Right renal cortex interstitium (tissue), 3 donors: ENCODE results near the gene CASP1. TPM values are rescaled to one million over a fixed set of nuclear protein-coding genes. Genes with fewer than 3 reads are reported as not detected.
"Not testable (repeated sequence)": the region's sequence is repeated elsewhere in the genome, so short reads cannot be mapped to it uniquely, and the experiment has no call there.

ENCODE experiments used
- DNase-seq, 3 donors: peaks; one replicate each; pipeline ENCODE4 v3.0.0-alpha.2; 2013; ENCODE audit warnings: low read depth in 3 of 3, low spot score in 2 of 3
- polyA plus RNA-seq, 3 donors: library from polyadenylated mRNA; unstranded; fragments of 120-200 nt; gene quantifications; one replicate each; pipeline ENCODE4 v1.2.1, GENCODE V29; 2013; ENCODE audit not compliant: insufficient read length in 3 of 3

The CASP1 gene
- polyA plus RNA-seq, 3 donors = 4.7 to 5.7 (median 4.7) TPM

DNA sequence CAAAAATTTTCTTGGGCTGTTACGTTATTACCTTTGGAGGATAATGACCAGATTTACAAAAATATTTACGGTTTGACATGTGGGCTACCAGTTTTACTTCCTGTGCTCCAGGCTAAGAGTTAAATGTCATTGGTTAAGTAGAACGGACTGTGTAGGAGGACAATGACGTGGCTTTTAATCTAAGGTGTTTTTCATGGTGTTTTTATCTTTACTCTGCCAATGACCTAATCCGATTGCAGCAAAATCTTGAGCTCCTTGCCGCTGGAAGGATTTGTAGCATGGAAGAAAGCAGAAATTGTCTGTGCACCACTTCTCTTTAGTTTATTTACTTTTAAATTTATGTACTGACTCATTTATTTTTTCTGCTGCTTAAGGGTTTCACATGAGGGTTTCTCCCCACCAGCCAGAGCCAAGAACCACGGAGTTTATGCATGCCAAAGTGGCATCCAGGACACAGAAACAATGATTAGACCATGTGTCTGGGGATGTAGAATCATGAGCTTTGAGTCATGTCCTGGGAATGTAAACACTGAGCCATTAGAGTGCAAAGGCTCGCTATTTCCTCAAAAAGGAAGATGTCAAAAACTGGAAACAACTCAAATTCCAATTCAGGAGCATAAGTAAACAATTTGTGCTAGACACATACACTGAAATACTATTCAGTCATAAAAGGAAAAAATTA, 12.1 kb upstream of the CASP1 start:
- no peak for DNase-seq

DNA sequence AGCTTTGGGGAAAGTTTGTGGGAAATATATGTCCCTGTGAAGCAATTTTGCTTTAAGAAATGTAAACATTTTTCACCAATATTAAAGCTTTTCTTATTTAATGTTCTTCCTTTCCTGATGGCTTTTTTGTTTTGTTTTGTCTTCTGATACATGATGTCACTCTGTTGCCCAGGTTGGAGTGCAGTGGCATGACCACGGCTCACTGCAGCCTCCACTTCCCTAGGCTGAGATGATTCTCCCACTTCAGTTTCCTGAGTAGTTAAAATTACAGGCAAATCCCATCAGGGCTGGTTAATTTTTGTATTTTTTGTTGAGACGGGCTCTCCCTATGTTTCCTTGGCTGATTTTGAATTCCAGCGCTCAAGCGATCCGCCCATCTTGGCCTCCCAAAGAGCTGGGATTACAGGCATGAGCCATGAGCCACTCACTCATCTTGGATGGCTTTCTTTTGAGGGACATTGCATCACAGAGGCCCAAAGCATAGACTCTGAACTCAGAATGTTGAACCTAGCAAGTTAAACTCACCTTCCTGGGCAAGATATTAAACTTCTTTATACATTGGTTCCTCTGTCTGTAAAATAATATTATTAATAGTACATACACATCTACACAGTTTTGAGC, 10.8 kb upstream of the CASP1 start:
- no peak for DNase-seq

DNA sequence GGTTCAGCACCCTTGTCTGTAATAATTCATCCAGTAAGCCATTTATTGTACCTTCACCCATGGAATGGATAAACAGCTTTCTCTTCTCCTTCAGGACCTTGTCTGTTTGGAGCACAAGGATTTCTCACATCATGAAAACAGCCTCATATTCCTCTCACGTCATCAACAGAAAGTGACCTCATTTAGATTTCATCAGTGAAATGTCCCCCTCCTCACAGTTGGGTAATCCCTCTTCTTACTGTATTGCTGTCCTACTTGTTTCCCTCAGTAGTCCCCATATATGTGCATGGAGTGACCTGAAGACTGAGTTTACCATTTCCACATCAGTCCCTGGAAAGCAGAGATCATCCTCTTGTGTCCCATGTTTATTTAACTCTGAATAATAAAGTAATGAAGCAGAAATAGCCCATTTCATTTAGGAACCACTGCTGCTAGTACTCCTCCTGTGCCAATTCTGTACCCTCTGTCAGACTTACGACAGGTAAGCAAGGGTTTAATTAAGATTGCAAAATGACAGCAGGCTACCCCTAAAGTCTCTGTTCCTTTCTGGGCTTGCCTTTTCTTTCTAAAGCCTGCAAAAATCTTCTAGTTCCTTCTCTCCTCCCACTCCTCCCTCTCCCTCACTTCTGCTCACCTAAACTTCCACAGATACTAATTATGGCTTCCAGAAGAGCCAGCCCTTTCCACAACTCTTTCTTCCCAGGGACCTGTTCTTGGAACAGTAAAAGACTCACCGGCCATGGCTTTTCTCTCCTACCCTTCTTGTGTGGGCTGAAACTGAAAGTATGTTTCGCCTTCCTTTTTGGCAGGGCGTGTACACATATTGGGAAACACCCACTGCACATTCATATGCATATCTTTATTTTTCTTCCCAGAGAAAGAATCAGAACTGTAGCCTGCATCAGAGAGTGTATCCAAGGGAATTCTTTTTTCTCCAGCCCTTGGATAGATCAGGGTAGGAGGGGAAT, 9.9 kb upstream of the CASP1 start, which contains the start of gene CARD16:
Gene CARD16 (minus strand): TSS at position 779 of the 968 bp plus-strand sequence. CDS start 38 bp downstream, at position 741.
- not testable (repeated sequence) for DNase-seq

DNA sequence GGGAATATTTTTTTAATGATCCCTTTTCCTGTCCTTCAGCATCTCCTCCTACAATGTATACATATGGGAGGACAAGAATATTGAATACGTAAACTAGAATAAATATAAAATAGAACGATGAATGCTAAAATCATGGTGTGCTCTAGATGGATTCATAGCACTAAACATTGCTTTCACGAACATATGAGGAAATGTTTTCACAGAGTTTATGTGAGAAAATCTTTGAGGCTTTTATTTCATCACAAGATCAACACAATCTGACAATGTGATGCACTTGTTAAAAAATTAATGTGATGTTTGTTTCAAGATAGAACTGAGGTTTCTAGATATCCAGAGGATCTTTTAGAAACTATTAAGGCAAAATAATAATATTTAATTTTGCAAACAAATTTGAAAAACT, 7.2 kb upstream of the CASP1 start:
- DNase-seq = no peak

DNA sequence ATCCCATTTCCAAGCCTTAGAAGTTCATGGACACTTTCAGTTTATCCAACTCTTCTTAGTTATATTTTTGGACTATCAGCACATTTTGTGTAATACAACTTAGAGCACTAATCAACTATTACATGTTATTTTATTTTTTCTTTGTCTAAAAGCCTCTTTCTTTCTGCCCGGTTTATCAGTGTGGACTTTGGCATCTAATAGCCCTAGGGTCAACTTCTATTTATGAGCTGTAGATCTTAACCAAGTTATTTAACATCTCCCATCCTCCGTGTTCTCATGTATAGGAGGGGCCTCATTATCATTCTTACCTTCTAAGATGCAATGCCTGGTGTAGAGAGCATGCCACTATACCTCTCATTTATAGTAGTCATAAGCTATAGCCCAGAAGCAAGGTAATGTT, 5.8 kb upstream of the CASP1 start:
- no peak for DNase-seq

DNA sequence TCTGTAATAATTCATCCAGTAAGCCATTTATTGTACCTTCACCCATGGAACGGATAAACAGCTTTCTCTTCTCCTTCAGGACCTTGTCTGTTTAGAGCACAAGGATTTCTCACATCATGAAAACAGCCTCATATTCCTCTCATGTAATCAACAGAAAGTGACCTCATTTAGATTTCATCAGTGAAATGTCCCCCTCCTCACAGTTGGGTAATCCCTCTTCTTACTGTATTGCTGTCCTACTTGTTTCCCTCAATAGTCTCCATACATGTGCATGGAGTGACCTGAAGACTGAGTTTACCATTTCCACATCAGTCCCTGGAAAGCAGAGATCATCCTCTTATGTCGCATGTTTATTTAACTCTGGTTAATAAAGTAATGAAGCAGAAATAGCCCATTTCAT, 556 bp downstream of the CASP1 start:
- not testable (repeated sequence) for DNase-seq

DNA sequence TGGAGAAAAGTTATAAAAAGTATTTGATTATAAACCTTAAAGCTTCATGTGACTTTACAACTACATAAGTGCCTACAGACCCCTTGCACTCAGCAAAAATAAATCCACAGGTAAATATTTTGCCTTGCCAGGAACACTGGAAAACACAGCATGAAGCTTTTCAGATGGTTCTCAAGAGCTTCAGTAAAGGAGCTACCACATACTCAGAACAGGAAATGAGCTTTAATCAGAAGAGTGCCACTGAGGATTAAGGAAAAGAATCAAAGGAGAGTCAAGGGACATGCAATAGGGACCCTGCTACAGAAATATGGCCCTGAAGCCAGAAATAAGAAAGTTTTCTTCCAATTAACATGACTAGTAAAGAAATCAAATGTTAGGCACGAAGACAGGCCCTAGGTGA, 1.2 kb downstream of the CASP1 start:
- no peak for DNase-seq

DNA sequence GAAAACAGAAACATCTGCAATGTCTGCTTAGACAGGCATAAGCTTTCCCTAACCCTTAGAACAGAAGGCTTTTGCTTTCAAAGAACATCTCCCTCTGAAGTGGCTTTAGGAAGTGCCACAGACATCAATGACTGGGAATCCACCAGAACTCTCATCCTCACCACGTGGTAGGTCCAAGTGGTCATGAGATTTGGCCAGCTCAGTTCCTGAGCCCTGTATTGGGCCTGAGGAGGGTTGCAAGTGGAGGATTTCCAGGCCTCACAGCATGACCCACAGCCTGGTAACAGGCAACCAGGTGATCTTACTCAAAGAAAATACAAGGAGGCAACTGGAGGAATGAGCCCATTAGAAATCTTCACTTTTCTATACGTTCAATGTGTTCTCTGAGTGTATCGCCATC, 1.6 kb downstream of the CASP1 start:
- DNase-seq = no peak

DNA sequence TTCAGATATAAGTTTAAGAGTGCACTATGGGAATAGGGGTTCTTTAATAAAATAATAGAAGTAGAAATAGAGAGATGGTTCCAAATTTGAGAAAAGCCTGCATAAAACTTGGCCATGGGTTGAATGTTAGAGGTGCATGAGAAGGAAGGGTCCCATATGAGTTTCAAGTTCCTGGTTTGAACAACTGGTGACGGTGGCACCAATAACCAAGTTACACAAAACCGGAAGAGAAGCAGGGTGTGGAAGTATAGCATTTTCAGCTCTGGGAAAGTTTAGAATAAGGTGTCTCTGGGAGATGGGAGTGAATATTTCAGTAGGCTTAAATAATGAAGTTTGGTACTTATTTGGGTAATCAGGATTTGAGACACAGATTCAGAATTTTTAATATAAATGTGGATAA, 2.4 kb downstream of the CASP1 start:
- DNase-seq = no peak

DNA sequence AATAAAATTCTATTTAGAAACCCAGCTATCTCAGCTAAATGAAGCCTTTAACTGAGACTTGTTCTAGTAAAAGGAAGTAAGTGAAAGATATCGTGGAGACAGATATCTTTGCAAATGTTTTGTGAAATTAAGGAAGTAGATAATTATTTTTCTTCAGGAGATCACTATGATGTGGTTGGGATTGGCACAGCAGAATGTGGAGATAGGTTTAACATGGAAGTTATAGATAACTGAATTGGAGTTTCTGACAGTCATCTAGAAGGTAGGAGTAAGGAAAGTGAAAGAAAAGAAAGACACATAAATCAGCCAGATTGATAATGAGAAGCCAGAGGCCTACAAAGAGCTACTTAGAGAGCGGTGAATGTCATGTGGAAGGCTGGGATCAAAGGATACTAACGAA, 7.3 kb downstream of the CASP1 start:
- DNase-seq = no peak

DNA sequence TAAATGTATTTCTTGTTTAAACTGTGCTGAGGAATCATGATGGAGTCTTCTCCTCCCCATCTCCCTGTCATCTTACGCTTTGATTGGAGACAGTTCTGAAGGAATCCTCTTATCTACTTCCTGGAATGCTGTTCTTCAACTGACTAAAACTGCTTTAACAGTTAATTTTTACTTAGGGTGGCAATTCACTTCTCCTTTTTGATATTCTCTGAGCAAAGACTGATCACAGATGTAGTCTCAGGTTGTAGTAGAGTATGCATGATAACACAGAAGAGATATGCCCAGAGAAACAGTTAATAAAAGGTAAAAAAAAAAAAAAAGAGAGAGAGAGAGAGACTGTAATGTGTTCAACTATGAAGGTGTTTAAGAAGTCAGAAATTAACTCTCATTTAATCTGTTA, 10.6 kb downstream of the CASP1 start:
- DNase-seq = no peak

DNA sequence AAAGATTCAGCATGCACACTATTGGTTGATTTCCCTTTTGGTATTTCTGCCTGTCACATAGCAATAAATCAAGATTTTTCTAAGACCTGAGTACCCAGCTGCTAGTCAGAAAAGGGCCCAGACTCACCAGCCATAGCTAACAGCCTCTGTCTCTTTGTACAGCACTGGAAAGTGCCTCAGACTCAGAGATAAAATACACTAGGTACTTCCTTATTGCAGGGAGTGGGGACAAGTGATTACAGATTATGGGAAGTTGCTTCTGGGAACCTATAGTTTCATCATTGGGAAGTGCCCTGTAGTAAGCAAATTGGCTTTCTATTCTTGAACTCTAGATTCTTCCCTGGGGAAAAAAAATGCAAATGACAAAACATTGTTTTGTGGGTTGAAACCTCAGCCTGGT, 11.9 kb downstream of the CASP1 start, which contains the start of gene CASP5:
Gene CASP5 (minus strand): TSS at position 166 of the 400 bp plus-strand sequence. CDS start 32 bp downstream, at position 134.
- DNase-seq = no peak

DNA sequence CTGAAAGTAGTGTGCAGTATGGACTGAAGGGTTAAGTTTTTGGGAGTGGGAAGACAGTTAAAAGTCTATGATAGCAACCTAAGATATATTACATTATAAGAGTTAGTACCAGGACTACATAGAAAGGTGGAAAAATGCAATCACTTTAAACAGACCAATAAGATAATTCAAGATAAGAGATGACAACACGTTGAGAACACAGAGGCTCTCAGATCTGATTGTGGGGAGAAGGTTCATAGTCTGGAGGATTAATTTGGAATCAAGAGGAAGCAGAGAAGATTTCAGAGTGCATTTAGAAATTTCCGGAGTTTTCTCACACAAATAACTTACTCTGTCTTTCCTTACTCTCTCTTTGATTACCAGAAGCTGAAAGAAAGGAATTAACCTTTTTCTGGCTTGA, 12.4 kb downstream of the CASP1 start:
- DNase-seq = no peak

DNA sequence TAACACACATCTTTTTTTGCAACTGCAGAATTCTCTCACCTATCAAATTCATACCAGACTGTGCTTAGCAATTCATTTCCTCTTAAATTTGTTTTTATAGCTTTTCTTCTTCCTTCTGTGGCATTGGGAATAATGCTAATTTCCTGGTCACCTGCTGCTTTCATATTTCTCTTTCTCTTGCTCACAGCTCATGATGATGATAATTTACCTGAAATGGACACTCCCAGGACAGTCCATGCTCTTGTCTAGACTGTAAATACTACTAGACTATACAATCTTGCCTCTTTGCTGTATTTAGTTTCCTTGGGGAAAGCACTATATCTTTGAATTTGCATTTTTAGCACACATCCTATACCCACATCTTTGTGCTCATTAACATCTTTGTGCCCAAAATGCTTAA, 27.5 kb downstream of the CASP1 start:
- DNase-seq = no peak

DNA sequence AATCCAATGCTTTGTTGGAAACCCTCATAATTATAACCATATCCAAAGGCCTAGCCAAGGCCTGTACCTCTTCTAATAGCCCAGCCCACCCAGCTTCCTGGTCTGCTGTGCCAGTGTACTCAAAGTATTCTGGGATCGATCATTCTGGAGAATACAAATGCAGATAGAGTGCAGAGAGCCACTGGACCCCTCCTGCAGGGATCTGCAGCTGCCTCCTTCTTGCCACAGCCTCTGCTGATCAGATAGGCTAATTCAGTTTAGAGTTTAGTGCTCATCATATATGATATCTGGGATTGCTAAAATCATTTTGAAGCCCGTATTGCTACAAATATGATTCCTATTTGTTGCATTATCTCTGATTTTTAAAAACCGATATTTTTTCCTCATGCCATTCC, 29.5 kb downstream of the CASP1 start:
- DNase-seq = no peak

DNA sequence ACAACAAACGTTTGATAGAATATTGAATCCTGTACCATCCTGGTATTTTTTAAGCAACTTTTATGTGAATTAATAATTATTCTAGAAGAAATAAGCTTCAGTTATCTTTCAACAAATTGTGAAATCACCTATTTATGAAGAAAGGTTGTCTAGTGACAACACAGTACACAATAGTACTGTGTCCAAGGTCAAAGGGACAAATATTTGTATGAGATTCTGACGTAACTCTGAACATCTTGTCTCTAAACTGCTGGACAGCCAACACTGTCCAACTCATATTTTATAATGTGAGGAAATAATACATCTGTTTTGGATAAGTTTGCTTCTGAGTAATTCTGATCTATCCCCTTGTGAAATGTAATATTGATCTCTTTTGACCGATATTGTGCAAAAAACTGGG, 30.9 kb downstream of the CASP1 start:
- no peak for DNase-seq

DNA sequence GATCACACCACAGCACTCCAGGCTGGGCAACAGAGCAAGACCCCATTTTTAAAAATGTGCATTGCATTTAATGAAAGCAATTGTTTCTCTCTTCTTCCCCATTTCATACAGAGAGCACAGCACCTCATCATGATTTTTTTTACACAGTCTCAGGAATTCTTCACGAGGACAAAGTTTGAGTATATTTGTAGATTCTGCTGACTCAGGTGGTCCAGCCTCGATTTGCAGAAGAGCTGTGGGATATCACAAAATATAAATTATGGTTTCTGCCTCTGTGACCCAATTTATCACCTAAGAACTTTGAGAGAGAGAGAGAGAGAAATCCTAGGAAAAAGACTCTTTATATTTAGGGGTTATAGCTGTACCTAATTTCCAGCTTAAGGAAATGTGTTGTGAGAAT, 31.8 kb downstream of the CASP1 start:
- no peak for DNase-seq

DNA sequence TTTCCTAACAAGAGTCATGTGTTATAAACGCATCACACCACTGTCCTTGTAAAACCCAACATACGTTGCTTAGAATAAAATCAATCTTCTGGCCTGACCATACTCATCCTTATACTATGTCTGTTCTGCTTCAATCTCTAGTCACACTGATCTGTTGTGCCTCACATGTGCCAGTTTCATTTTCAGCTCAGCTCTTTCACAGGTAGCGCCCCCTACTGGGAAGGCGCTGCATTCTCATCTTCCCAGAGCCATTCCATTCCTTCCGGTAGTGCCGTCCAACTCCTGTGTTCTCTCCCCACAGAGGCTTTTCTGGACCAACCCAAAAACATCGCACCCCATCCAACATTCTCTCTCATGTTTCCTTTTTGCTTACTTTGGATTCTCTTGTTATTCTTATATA, 34.1 kb downstream of the CASP1 start:
- DNase-seq = no peak

DNA sequence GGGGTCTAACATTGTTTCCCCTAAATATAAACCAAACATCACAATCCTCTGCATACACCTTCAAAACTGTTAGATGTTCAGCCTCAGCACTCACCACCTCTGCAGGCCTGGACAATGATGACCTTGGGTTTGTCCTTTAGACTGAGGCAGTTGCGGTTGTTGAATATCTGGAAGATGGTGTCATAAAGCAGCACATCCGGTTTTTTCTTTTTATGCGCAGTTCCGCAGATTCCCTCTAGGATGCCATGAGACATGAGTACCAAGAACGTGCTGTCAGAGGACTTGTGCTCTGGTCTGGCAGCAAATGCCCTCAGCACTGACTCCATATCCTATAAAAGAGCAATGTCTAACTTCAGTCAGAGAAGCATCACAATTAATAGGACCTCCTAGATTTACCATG, 34.8 kb downstream of the CASP1 start:
- no peak for DNase-seq

DNA sequence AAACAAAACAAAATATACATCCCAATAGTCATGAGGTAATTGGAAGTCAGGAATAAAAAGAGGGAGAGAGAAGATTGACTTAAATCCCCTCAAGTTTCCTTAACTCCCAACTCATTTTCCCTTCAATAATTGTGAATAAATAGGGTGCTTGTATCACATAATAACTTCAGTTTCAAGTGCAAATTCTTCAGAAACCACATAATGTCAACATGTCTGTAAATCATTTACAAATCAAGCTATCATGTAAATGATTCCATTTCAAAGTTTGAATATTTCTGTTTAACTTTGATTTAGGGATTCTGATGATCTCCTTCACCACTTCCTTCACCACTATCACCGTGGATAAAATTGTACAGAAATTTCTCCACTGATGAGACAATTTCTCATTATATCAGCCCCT, 35.2 kb downstream of the CASP1 start:
- no peak for DNase-seq

DNA sequence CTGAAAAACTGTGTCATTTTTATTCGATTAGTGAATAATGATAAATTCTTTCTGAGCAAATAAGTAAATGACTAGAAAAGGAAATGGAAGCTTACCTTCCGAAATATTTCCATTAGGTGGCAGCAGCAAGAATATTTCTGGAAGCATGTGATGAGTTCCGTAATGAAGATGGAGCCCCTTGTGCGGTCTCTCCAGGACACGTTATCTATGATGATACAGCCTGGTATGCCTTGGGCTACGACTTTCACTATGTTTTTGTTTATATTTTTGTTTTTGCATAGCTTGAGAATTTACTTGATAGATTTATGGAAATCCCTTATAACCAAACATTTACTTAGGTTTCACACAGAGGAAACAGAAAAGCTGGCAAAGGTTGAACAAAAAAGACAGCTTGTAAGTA, 37.7 kb downstream of the CASP1 start:
- DNase-seq = no peak
